GM12891 (cell line): ENCODE measurements around the gene CLPTM1.

Source experiments
- POLR2A ChIP-seq: IDR thresholded peaks from 2 replicates; pipeline ENCODE4 v1.6.1; 2011; ENCODE audit warnings: low read depth, low read length, control low read depth
- POLR2AphosphoS5 ChIP-seq: IDR thresholded peaks from 2 replicates; pipeline ENCODE4 v1.6.1; 2011; ENCODE audit warnings: low read depth, low read length, control low read depth
- POU2F2 ChIP-seq: IDR thresholded peaks from 2 replicates; pipeline ENCODE4 v1.6.1; 2011; ENCODE audit warnings: low read depth, mild to moderate bottlenecking, control low read depth, low read length, moderate library complexity
- SPI1 ChIP-seq: IDR thresholded peaks from 2 replicates; pipeline ENCODE4 v1.6.1; 2011; ENCODE audit warnings: low read depth, low read length, control low read depth

GRCh38 chr19:44955505-44956439 is 592 bp downstream of the CLPTM1 start:
- TF ChIP-seq SPI1 = no peak
- TF ChIP-seq POLR2A = no peak
- no peak; the same call in 1 of the 2 replicates for TF ChIP-seq POLR2AphosphoS5
- no peak for TF ChIP-seq POU2F2
